GM12875 (cell line): ENCODE data around the gene TMCO4.
A peak's percentile ranks its signal among the peaks of the same experiment; 100 is the strongest.

Experiments
- H3K4me3 ChIP-seq: one replicate; pipeline ENCODE4 v1.5.1; 2011; ENCODE audit warnings: low read depth, low read length, control low read depth
- CTCF ChIP-seq: IDR thresholded peaks from 2 replicates; pipeline ENCODE4 v1.5.1; 2011; ENCODE audit warnings: low read depth, mild to moderate bottlenecking, control low read depth, inconsistent platforms, low read length, moderate library complexity, borderline replicate concordance; ENCODE audit not compliant: insufficient read depth

TMCO4 gene

GRCh38 chr1:19768353-19769210 lies 31.1 kb downstream of the TMCO4 start:
- H3K4me3 ChIP-seq, result no peak overlapping the region
- TF ChIP-seq CTCF, result no peak

- TF ChIP-seq CTCF, result no peak
- H3K4me3 ChIP-seq, result no peak overlapping the region
Observed at GRCh38 chr1:19765623-19766022, 34.1 kb downstream of the TMCO4 start.

- H3K4me3 ChIP-seq, result no peak overlapping the region
- TF ChIP-seq CTCF, result no peak
Observed at GRCh38 chr1:19764848-19765247, 34.9 kb downstream of the TMCO4 start.

GRCh38 chr1:19762175-19762779 lies 37.4 kb downstream of the TMCO4 start:
- TF ChIP-seq CTCF, result peak; percentile 81
- H3K4me3 ChIP-seq, result no peak overlapping the region

GRCh38 chr1:19759740-19760089 lies 40.0 kb downstream of the TMCO4 start:
- no peak for TF ChIP-seq CTCF
- no peak overlapping the region for H3K4me3 ChIP-seq

- no peak for TF ChIP-seq CTCF
- H3K4me3 ChIP-seq, result no peak overlapping the region
Observed at GRCh38 chr1:19758227-19758830, 41.4 kb downstream of the TMCO4 start.
